Lower leg skin (tissue), 3 donors: ENCODE data around the gene GARS1.

Experiments used
- CTCF ChIP-seq, 3 donors: fragments of 450-650 bp; IDR thresholded peaks; one replicate each; pipeline ENCODE4 v1.5.1; 2016; ENCODE audit warnings: antibody characterized with exemption in 3 of 3, mild to moderate bottlenecking in 3 of 3, moderate library complexity in 2 of 3
- POLR2A ChIP-seq, 2 donors: fragments of 450-650 bp; IDR thresholded peaks; one replicate each; pipeline ENCODE4 v1.6.1; 2016 to 2017; ENCODE audit warnings: antibody characterized with exemption in 2 of 2, mild to moderate bottlenecking in 1 of 2, moderate library complexity in 1 of 2

DNA sequence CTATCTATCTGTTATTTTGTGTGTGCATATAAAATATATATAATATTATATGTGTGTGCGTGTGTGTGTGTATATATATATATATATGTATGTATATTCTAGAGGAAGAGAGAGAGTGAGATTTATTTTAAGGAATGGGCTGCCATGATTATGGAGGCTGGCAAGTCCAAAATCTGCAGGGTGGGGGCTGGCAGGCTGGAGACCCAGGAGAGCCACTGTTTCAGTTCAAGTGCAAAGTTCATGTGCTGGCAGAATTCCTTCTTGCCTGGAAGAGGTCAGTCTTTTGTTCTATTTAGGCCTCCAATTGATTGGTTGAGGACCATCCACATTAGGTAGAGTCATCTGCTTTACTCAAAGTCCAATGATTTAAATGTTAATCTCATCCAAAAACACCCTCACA, 42.3 kb upstream of the GARS1 start:
- TF ChIP-seq CTCF (IDR thresholded peaks at IDR 0.05) = no peak
- no peak for TF ChIP-seq POLR2A (IDR thresholded peaks at IDR 0.05)
